Esophagus muscularis mucosa (tissue), 3 donors: Measurements from ENCODE around the gene PLOD3.

Experiments used
- CTCF ChIP-seq, 3 experiments: fragments of 200-600 bp in 2 of 3; fragments of 450-650 bp in 1 of 3; sonication (generic) in 2 of 3; IDR thresholded peaks; one replicate each; pipeline ENCODE4 v1.5.1; 2017 to 2019; ENCODE audit warnings: antibody characterized with exemption in 3 of 3, mild to moderate bottlenecking in 2 of 3, moderate library complexity in 1 of 3
- POLR2A ChIP-seq: fragments of 450-650 bp; IDR thresholded peaks from one replicate; pipeline ENCODE4 v1.6.1; 2017; ENCODE audit warnings: antibody characterized with exemption, moderate library complexity, mild to moderate bottlenecking, low read depth
- POLR2AphosphoS5 ChIP-seq, 2 donors: sonication (generic); formaldehyde crosslinking; IDR thresholded peaks; one replicate each; pipeline ENCODE4 v1.6.1; 2017; ENCODE audit warnings: antibody characterized with exemption in 2 of 2

GRCh38 chr7:101171442-101171837 is 45.9 kb downstream of the PLOD3 start:
- TF ChIP-seq CTCF (IDR thresholded peaks at IDR 0.05): no peak
- no peak for TF ChIP-seq POLR2AphosphoS5 (IDR thresholded peaks at IDR 0.05)
- no peak for TF ChIP-seq POLR2A
